Thoracic aorta (tissue), 2 donors: ENCODE results near the gene NELFA. TPM values are rescaled to one million over a fixed set of nuclear protein-coding genes. Genes with fewer than 3 reads are reported as not detected.

ENCODE experiments used
- ATAC-seq: fragments of 150-250 bp; one replicate; pipeline ENCODE4 v1.8.0; 2017; ENCODE audit warnings: low read depth; ENCODE audit not compliant: insufficient number of reproducible peaks, low FRiP score
- DNase-seq: peaks from one replicate; pipeline ENCODE4 v3.0.0-alpha.2; 2020; ENCODE audit warnings: low spot score
- H3K27ac ChIP-seq, 2 donors: fragments of 200-600 bp; sonication (generic); 1 replicate in 1 of 2; 2 replicates in 1 of 2; pipeline ENCODE4 v1.5.1; 2016; ENCODE audit warnings: mild to moderate bottlenecking in 2 of 2, moderate library complexity in 2 of 2
- H3K27me3 ChIP-seq: fragments of 200-600 bp; sonication (generic); replicated peaks from 2 replicates; pipeline ENCODE4 v1.6.0; 2016; ENCODE audit warnings: mild to moderate bottlenecking; ENCODE audit not compliant: insufficient read depth
- H3K36me3 ChIP-seq: fragments of 200-600 bp; sonication (generic); one replicate; pipeline ENCODE4 v1.5.1; 2016
- H3K4me1 ChIP-seq, 2 donors: fragments of 200-600 bp; sonication (generic); 1 replicate in 1 of 2; 2 replicates in 1 of 2; pipeline versions ENCODE4 v1.5.1 to v1.6.0; 2016; ENCODE audit warnings: low read depth in 2 of 2, mild to moderate bottlenecking in 1 of 2; ENCODE audit not compliant: control insufficient read depth in 1 of 2
- H3K4me3 ChIP-seq: fragments of 200-600 bp; sonication (generic); 2 replicates; pipeline ENCODE4 v1.5.1; 2016; ENCODE audit warnings: mild to moderate bottlenecking
- H3K9me3 ChIP-seq: fragments of 200-600 bp; sonication (generic); 2 replicates; pipeline ENCODE4 v1.5.1; 2016
- total RNA-seq, 2 donors: library from RNA; depleted of rRNA; stranded (reverse); fragments of >200 nt; gene quantifications; one replicate each; pipeline versions ENCODE4 v1.1.0 to v1.2.3, GENCODE V29; 2016
- TF ChIP-seq, protein P1 (sequence below): fragments of 200-600 bp; sonication (generic); IDR thresholded peaks from one replicate; pipeline ENCODE4 v1.5.1; 2019; ENCODE audit warnings: antibody characterized with exemption

The NELFA gene
- total RNA-seq, 2 donors from 2014 or later, result 26.7 to 36.1 TPM

GRCh38 chr4:1956631-1957030 is 52.1 kb downstream of the NELFA start:
- Histone ChIP-seq H3K36me3 (peaks cover 39% of the 10 kb centered on the region), H3K27ac (no peak overlapping the region), H3K4me1 (no peaks in the 10 kb centered on the region), H3K4me3 (no peak overlapping the region), H3K27me3 (no peaks in the 10 kb centered on the region), H3K9me3 (no peaks in the 10 kb centered on the region)
- ATAC-seq, result no peak
- DNase-seq, result no peak
- TF ChIP-seq, protein P1, sequence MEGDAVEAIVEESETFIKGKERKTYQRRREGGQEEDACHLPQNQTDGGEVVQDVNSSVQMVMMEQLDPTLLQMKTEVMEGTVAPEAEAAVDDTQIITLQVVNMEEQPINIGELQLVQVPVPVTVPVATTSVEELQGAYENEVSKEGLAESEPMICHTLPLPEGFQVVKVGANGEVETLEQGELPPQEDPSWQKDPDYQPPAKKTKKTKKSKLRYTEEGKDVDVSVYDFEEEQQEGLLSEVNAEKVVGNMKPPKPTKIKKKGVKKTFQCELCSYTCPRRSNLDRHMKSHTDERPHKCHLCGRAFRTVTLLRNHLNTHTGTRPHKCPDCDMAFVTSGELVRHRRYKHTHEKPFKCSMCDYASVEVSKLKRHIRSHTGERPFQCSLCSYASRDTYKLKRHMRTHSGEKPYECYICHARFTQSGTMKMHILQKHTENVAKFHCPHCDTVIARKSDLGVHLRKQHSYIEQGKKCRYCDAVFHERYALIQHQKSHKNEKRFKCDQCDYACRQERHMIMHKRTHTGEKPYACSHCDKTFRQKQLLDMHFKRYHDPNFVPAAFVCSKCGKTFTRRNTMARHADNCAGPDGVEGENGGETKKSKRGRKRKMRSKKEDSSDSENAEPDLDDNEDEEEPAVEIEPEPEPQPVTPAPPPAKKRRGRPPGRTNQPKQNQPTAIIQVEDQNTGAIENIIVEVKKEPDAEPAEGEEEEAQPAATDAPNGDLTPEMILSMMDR, result no peak

- DNase-seq (no peak), ATAC-seq (no peak)
- Histone ChIP-seq H3K4me1 (no peaks in the 10 kb centered on the region), H3K36me3 (peaks cover 32% of the 10 kb centered on the region), H3K27me3 (no peaks in the 10 kb centered on the region), H3K27ac (no peak overlapping the region), H3K9me3 (no peaks in the 10 kb centered on the region), H3K4me3 (no peak overlapping the region)
- TF ChIP-seq, protein P1, result no peak
Observed at GRCh38 chr4:1953335-1953734, 55.4 kb downstream of the NELFA start.

GRCh38 chr4:1952719-1953118 is 56.1 kb downstream of the NELFA start:
- Histone ChIP-seq H3K9me3 (no peaks in the 10 kb centered on the region), H3K36me3 (peaks cover 26% of the 10 kb centered on the region), H3K27me3 (no peaks in the 10 kb centered on the region), H3K27ac (no peak overlapping the region), H3K4me1 (no peaks in the 10 kb centered on the region), H3K4me3 (no peak overlapping the region)
- no peak for ATAC-seq
- TF ChIP-seq, protein P1, result no peak
- no peak for DNase-seq

GRCh38 chr4:1952058-1952700 is 56.6 kb downstream of the NELFA start:
- Histone ChIP-seq H3K27me3 (no peaks in the 10 kb centered on the region), H3K4me1 (no peaks in the 10 kb centered on the region), H3K27ac (no peak overlapping the region), H3K36me3 (peaks cover 23% of the 10 kb centered on the region), H3K4me3 (no peak overlapping the region), H3K9me3 (no peaks in the 10 kb centered on the region)
- ATAC-seq (no peak), DNase-seq (no peak)
- TF ChIP-seq, protein P1, result no peak

DNA sequence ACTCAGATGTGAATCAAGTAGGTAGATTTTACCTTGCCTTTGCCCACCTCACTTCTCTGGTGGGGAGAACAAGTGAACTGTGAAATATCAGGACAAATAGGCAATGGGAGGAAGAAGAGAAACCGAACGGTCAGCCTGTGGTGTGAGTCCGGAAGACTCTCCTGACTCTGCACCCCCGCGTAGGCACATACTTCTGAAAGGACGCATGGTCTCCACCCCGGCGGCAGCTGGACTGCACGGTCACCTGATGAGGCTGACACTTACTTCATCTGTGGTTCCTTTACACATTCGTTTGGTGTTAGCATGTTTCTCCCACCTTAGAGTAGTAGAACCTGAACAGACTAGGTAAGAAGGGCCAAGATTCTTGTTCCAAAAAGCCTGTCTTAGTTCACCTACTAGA is 58.4 kb downstream of the NELFA start:
- TF ChIP-seq, protein P1, result no peak
- peaks cover 23% of the 10 kb centered on the region for H3K36me3 ChIP-seq
- H3K27me3 ChIP-seq, result no peaks in the 10 kb centered on the region
- peaks cover 0 to 5% of the 10 kb centered on the region in 2 donors for H3K4me1 ChIP-seq
- H3K4me3 ChIP-seq, result no peak overlapping the region
- ATAC-seq (no peak), DNase-seq (no peak)
- H3K9me3 ChIP-seq, result no peaks in the 10 kb centered on the region
- H3K27ac ChIP-seq, result no peak overlapping the region
